GF-D8 (cell line): Measurements from ENCODE around the gene LZTR1.

Experiments
- DNase-seq: peaks from one replicate; lab custom pipeline; 2025; lab: John Stamatoyannopoulos, UW

LZTR1 gene

DNA sequence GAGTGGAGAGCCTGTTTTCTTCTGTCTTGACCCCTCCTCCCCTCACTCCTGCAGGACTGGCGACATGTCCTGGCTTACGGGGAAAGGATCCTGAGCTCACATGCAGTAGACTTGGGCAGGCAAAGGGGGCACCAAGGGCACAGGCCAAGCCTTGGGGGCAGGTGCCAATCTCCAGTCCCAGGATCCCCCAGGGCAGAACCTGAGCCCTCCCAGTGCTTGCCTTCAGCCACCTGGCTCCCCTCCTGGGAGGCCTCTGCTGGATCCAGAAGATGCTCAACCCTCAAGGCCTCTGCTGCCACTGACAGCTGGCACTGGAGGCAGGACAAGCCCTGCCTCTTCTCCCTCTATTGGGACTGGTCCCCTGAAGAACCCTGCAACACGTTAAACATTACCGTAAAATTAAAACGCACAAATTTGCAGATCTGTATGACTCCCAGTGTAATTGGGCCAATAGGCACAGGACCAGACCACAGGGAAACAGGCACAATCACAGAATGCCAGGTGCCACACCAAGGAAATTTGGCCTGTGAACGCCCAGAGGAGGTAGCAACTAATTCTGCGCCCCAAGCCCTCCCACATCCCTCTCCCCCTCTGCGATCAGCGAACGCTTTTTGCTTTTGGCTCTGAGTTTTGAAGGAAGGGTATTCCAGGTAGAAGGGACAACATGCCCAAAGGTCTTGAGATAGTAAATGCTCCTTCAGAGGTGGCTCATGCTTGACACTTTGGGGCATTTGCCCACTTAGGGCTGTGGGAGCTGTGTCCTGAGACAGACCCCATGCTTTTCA lies 967 bp upstream of the LZTR1 start:
- no peak for DNase-seq

DNA sequence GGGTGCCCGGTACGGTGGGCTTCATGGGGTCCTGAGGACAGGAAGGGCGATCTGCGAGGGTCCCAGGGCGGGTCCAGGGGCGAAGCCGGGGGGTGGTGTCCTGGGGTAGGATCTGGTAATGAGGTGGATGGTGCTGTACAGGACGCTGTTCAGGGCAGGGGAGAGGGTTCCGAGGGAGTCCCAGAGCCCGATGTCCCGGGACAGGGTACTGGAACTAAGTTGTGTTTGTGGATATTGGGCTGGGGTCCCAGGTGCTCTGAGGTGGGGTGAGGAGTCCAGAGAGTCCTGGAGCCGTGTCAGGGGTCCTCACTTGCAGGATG lies 426 bp downstream of the LZTR1 start:
- no peak for DNase-seq

- no peak for DNase-seq
Measured at GRCh38 chr22:20983081-20983771, 1.1 kb downstream of the LZTR1 start.

DNA sequence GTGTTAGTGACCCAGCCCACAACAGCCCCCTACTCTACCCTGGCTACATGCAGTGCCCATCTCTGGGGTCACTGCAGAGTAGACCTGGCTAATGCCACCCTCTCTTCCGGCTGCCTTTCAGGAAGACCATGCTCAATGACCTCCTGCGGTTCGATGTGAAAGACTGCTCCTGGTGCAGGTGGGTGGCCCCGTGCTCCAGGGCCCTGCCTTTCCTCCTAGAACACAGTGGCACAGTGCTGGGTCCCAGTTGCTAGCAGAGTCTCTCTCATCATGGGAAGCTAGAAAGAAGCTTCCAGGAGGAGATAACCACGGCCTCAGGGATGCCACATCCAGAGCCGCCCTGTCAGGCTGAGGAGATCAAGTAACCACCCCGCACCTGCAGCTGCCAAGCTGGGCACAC lies 3.6 kb downstream of the LZTR1 start:
- no peak for DNase-seq

- DNase-seq: no peak
Measured at GRCh38 chr22:20986365-20986764, 4.3 kb downstream of the LZTR1 start.

- no peak for DNase-seq
Measured at GRCh38 chr22:20987375-20987774, 5.3 kb downstream of the LZTR1 start.

- DNase-seq: no peak
Measured at GRCh38 chr22:20988573-20989322, 6.7 kb downstream of the LZTR1 start.

- DNase-seq: peak; percentile 7
Measured at GRCh38 chr22:20989323-20990138, 7.4 kb downstream of the LZTR1 start.

DNA sequence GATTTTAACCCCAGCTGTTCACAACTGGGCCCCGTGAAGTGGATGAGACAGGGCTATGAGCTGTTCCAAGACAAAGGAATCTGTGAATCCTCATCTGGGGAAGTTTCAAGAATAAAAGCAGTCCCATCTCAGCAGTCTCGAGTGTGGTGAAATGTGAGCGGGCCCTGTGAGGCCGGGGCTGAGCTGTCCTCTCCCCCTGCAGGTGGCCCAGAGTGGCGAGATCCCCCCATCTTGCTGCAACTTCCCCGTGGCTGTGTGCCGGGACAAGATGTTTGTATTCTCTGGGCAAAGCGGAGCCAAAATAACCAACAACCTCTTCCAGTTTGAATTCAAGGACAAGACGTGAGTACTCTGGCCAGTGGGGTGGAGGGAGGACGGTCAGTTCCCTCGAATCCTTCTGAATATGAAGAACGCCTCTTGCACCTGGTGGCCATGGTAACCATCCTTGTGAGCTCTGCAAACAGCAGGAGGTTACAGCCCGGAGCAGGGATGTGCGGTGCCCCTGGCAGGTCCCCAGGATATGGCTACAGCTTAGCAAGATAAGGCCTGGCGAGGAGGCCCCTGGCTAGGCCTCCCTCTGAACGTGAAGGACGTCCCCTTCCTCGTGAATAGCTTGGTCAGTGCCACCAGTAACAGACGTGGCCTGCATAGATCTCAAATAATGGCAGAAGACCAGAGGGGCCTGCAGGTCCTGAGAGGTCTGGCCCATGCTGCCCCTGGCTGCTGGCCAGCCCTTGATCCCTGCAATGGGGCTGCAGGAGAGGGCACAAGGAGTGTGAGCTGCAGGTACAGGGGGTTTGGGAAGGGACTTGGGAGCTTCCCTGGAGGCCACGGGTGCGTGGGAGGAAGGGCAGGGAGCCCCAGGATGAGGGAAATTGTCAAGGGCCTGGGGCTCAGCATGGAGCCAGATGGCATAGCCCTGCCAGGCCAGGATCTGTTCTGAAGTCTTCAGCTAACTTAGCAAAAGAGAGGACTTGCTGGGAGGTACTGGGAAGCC lies 8.4 kb downstream of the LZTR1 start:
- no peak for DNase-seq

DNA sequence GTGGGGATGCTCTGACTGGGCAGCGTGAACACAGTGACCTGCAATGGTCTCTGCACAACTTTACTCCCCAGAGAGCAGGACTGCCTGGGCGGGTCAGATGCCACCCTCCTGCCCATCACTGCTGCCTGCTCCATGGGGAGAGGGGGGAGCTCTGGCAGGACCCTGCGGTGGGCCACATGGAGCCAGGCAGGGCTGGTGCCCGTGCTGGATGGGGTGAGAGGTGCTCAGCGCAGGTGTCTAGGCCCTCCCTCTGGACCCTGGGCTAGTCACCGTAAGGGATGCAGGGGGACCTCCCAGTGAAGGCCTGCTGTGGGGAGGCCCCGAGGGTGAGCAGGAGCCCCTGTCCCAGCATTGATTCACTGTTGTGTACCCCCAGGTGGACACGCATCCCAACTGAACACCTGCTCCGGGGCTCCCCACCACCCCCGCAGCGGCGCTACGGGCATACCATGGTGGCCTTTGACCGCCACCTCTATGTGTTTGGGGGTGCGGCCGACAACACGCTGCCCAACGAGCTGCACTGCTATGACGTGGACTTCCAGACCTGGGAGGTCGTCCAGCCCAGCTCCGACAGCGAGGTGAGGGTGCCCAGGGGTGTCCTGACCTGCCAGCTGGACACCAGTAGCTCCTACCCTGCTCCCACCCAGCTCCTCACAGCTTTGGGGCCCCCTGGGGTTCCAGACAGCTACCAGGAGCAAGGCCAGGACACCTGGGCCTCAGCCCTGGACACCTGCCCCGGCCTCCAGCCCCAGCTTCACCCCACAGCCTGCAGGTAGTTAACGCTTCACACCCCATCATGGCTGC lies 9.4 kb downstream of the LZTR1 start:
- no peak for DNase-seq

DNA sequence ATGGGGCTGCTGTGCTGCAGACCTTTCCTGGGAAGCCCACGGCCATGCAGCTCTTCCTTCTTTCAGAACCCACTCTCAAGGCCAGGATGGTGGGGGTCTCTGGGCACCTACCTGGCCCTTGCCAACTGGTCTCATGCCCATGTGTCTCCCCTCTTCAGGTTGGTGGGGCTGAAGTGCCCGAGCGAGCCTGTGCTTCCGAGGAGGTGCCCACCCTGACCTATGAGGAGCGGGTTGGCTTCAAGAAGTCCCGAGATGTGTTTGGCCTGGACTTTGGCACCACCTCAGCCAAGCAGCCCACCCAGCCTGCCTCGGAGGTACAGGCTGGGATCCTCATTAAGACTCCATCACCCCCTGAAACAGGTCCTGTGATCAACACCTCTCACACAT lies 10.0 kb downstream of the LZTR1 start:
- no peak for DNase-seq

DNA sequence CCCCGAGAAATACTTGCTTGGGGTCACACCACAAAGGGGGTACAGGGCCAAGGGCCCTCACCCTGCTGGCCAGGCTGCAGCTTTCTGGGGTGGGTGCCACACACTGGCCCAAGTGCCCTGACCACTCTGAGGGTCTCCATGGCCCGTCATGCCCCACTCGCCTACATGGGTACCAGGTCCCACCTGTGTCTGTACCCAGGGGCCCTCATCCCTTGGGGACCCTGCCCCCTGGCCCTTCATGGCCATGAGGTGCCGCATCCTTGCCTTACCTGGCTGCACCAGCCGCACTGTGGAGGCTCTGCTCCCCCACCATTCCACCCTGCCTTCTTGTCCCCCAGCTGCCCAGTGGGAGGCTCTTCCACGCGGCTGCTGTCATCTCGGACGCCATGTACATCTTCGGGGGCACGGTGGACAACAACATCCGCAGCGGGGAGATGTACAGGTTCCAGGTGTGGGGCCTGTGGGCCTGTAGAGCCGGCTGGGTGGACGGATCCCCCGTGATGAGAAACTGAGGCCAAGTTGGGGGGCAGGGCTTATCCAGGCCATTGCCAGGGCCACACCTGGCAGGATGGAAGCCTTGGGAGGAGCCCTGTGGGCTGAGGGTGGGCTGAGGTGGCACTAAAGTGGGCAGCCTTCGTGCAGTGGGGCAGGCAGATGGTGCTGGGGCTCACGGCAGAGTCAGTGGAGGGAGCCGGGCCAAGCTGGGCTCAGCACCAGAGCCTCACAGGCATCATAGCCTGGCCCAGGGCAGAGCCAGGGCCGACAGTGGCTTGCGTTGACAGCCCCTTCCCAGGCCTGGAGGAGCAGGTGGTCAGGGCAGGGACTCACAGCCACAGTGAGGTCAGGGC lies 10.6 kb downstream of the LZTR1 start:
- DNase-seq: no peak

GRCh38 chr22:20993304-20994127 lies 11.4 kb downstream of the LZTR1 start:
- no peak for DNase-seq

DNA sequence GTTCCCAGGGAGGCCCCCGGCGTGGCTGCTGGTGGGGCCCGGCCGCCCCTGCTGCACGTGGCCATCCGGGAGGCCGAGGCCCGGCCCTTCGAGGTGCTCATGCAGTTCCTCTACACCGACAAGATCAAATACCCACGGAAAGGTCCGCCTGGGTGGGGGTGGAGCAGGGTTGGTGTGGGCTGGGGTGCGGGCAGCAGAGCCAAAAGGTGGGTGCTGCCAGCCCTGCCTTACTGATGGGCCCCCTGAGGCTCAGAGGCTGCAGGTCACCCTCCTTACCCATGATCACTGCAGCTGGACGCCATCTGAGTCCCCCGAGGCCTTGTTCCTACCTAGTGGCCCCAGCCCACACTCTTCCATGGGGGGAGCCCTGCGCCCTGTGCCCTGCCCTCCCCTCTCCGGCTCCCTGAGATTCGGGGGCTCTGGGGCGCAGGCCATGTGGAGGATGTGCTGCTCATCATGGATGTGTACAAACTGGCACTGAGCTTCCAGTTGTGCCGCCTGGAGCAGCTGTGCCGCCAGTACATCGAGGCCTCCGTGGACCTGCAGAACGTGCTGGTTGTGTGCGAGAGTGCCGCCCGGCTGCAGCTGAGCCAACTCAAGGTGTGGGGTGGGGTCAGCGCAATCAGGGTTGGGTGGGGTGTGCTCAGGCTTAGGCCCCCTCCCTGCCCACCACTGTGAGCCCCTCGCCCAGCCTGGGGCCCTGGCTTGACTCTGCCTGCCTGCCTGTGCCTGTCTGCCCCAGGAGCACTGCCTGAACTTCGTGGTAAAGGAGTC lies 12.2 kb downstream of the LZTR1 start:
- no peak for DNase-seq

GRCh38 chr22:20994902-20995241 lies 12.8 kb downstream of the LZTR1 start:
- DNase-seq: no peak

GRCh38 chr22:20995329-20996030 lies 13.4 kb downstream of the LZTR1 start:
- no peak for DNase-seq

DNA sequence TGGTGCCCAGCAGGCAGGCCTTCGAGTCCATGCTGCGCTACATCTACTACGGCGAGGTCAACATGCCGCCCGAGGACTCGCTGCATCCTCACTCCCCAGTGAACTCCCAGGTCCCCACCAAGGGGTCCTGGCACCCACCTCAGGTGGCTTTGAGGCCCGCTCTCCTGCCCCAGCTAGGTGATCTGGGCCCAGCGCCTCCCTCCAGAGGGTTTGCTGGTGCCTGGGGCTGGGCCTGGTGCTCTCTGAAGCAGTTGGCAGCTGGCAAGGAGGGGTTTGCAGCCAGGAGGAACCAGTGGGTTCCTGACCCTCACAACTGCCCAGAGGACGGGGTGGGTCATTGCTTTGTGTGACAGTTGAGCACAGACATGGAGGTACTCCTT lies 13.9 kb downstream of the LZTR1 start:
- no peak for DNase-seq
